ENCODE data around the gene TRMO. TPM values are rescaled to one million over a fixed set of nuclear protein-coding genes. Genes with fewer than 3 reads are reported as not detected.

TRMO gene
- total RNA-seq, 1 donor from 2014 or later: 17.3 TPM

GRCh38 chr9:97900738-97901565 is 21.3 kb downstream of the TRMO start:
- Histone ChIP-seq H3K4me3 (no peak overlapping the region), H3K36me3 (peaks cover 33% of the 10 kb centered on the region), H3K27ac (no peak overlapping the region), H3K9me3 (no peaks in the 10 kb centered on the region), H3K4me1 (peaks cover 6% of the 10 kb centered on the region), H3K27me3 (no peaks in the 10 kb centered on the region)
- peak; percentile 74 for TF ChIP-seq CTCF (IDR thresholded peaks at IDR 0.05)
- ATAC-seq (peak; percentile 81), DNase-seq (no peak)
- intact Hi-C loops (cut with DNase I): loop anchor here (10.0 kb wide), 1 partner anchor 196 kb away; no protein-coding TSS in a partner anchor

GRCh38 chr9:97900103-97900737 is 22.1 kb downstream of the TRMO start:
- ATAC-seq (no peak), DNase-seq (no peak)
- no peak for TF ChIP-seq CTCF (IDR thresholded peaks at IDR 0.05)
- Histone ChIP-seq H3K27me3 (no peaks in the 10 kb centered on the region), H3K4me1 (no peaks in the 10 kb centered on the region), H3K9me3 (no peaks in the 10 kb centered on the region), H3K4me3 (no peak overlapping the region), H3K27ac (no peak overlapping the region), H3K36me3 (peaks cover 33% of the 10 kb centered on the region)
- intact Hi-C loops (cut with DNase I): loop anchor here (10.0 kb wide), 1 partner anchor 195 kb away; no protein-coding TSS in a partner anchor

GRCh38 chr9:97895695-97896332 is 26.5 kb downstream of the TRMO start:
- no peaks in the 10 kb centered on the region for H3K9me3 ChIP-seq
- no peak overlapping the region for H3K4me3 ChIP-seq
- no peak for TF ChIP-seq CTCF (IDR thresholded peaks at IDR 0.05)
- no peaks in the 10 kb centered on the region for H3K27me3 ChIP-seq
- H3K27ac ChIP-seq: no peak overlapping the region
- DNase-seq (no peak), ATAC-seq (peak; percentile 91)
- H3K4me1 ChIP-seq: no peaks in the 10 kb centered on the region
- intact Hi-C loops (cut with DNase I): no loop called here
- peaks cover 23% of the 10 kb centered on the region for H3K36me3 ChIP-seq

- TF ChIP-seq CTCF (IDR thresholded peaks at IDR 0.05): no peak
- no peaks in the 10 kb centered on the region for H3K4me1 ChIP-seq
- intact Hi-C loops (cut with DNase I): no loop called here
- H3K27me3 ChIP-seq: no peaks in the 10 kb centered on the region
- ATAC-seq (no peak), DNase-seq (no peak)
- H3K27ac ChIP-seq: no peak overlapping the region
- H3K9me3 ChIP-seq: no peaks in the 10 kb centered on the region
- peaks cover 20% of the 10 kb centered on the region for H3K36me3 ChIP-seq
- no peak overlapping the region for H3K4me3 ChIP-seq
Observed at GRCh38 chr9:97895211-97895610, 27.1 kb downstream of the TRMO start.

- DNase-seq: no peak
- H3K36me3 ChIP-seq: peaks cover 4% of the 10 kb centered on the region
- no peaks in the 10 kb centered on the region for H3K9me3 ChIP-seq
Observed at GRCh38 chr9:97892421-97892820, 29.9 kb downstream of the TRMO start.

More at GRCh38 chr9:97892421-97892820, 29.9 kb downstream of the TRMO start:
- Histone ChIP-seq H3K27me3 (no peaks in the 10 kb centered on the region), H3K27ac (no peak overlapping the region), H3K4me1 (no peaks in the 10 kb centered on the region), H3K4me3 (no peak overlapping the region)
- no peak for ATAC-seq
- TF ChIP-seq CTCF (IDR thresholded peaks at IDR 0.05): no peak
- intact Hi-C loops (cut with DNase I): no loop called here

All from upper lobe of right lung (tissue), 1 donor.